NT2/D1 (cell line): ENCODE results near the gene CDADC1.
"Not testable (repeated sequence)": the region's sequence is repeated elsewhere in the genome, so short reads cannot be mapped to it uniquely, and the experiment has no call there.

Experiments
- DNase-seq: peaks from one replicate; pipeline ENCODE4 v3.0.0-alpha.2; 2011; ENCODE audit warnings: low read depth, low spot score
- H3K27me3 ChIP-seq: 2 replicates; pipeline ENCODE4 v1.6.0; 2011; ENCODE audit warnings: mild to moderate bottlenecking; ENCODE audit not compliant: insufficient read length, insufficient read depth
- H3K36me3 ChIP-seq: 2 replicates; pipeline ENCODE4 v1.6.1; 2011; ENCODE audit warnings: mild to moderate bottlenecking, low read length, mixed read lengths; ENCODE audit not compliant: insufficient read depth, insufficient read length
- H3K4me1 ChIP-seq: 2 replicates; pipeline ENCODE4 v1.5.1; 2011; ENCODE audit not compliant: insufficient read depth, insufficient read length
- H3K4me3 ChIP-seq: 2 replicates; pipeline ENCODE4 v1.5.1; 2011; ENCODE audit warnings: low read depth; ENCODE audit not compliant: insufficient read length
- H3K9ac ChIP-seq: 2 replicates; pipeline ENCODE4 v1.6.0; 2011; ENCODE audit warnings: low read depth; ENCODE audit not compliant: insufficient read length
- H3K9me3 ChIP-seq: 2 replicates; pipeline ENCODE4 v1.5.1; 2011; ENCODE audit warnings: mild to moderate bottlenecking, low read length; ENCODE audit not compliant: insufficient read depth
- SUZ12 ChIP-seq: IDR thresholded peaks from 2 replicates; pipeline ENCODE4 v1.6.1; 2011; ENCODE audit not compliant: insufficient read length, insufficient read depth; ENCODE audit errors: extremely low read depth
- YY1 ChIP-seq: IDR thresholded peaks from 2 replicates; pipeline ENCODE4 v1.6.1; 2011; ENCODE audit not compliant: insufficient read length, insufficient read depth
- ZNF274 ChIP-seq: IDR thresholded peaks from 2 replicates; pipeline ENCODE4 v1.6.1; 2011; ENCODE audit warnings: mild to moderate bottlenecking, low read depth, low read length

Gene CDADC1

DNA sequence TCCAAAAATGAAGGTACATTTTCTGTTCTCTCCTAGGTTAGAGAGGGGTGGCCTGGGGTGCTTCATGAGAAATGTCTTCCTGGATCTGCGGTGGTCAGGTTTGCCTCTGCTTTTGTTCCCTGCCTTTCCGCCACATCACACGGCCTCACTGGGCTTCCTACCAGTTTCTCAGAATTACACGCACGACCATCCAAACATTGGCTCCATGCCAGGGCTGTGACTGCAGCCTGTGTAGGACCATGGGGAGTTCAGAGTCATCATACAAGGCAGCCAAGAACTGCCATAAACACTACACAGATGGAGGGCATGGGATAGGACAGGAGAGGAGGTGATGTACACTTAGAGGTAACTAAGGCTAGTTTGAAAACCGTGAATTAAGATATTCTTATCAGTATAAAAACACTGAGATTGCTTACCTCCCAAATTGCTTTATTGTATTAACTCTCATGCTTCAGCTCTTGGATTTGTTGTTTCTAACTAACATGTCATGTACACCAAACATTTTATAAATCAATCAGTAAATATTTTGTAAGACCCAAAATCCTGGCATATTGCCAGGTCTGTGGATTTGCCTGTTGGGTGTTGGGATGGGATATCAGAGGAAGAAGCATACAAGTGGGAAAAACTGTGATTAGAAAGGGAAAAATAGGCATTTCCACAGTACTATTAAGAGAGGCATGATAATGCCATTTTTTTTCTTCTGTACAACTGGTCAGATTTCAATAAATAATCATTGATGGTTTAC, 45.2 kb downstream of the CDADC1 start:
- no peak for DNase-seq
- Histone ChIP-seq H3K9ac (no peak overlapping the region), H3K27me3 (no peaks in the 10 kb centered on the region)

DNA sequence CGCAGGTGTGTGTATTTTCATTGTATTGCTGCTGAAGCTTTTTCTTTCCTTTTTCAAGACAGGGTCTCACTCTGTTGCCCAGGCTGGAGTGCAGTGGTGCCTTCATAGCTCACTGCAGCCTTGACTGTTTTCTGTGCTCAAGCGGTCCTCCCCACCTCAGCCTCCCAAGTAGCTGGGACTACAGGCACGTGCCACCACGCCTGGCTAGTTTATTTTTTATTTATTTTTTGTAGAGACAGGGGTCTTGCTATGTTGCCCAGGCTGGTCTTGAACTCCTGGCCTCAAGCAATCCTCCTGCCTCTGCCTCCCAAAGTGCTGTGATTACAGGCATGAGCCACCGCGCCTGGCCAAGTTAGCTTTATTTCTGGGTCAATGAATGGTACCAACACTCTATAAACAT, 47.0 kb downstream of the CDADC1 start:
- not testable (repeated sequence) for H3K9me3 ChIP-seq, H3K4me1 ChIP-seq, H3K27me3 ChIP-seq, DNase-seq, H3K4me3 ChIP-seq, H3K9ac ChIP-seq, H3K36me3 ChIP-seq

More for the DNA sequence above, 45.2 kb downstream of the CDADC1 start:
- H3K4me3 ChIP-seq, result no peak overlapping the region
- H3K9me3 ChIP-seq, result no peaks in the 10 kb centered on the region
- H3K4me1 ChIP-seq, result no peaks in the 10 kb centered on the region
- TF ChIP-seq SUZ12 (no peak), ZNF274 (no peak), YY1 (no peak)
- H3K36me3 ChIP-seq, result no peaks in the 10 kb centered on the region

DNA sequence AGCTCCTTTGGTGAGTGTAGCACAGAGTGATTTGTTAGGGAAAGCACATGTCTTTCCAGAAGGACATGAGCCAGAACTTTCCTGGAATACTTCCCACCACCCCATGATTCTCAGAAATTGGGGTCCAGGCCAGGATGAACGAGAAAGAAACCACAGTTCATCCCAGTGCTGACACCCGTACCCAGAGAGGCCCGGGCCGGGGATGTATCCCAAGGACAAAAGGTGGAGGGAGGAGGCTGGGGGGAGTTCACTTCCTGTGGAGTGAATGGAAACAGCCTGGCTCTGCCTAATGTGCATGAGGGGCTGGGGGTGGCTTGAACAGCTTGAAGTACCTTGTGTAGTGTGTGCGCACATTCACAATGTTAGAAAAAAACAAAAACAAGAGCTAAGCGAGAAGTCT, 47.5 kb downstream of the CDADC1 start:
- no peaks in the 10 kb centered on the region for H3K9me3 ChIP-seq
- DNase-seq, result no peak
- no peaks in the 10 kb centered on the region for H3K4me1 ChIP-seq
- TF ChIP-seq ZNF274, result no peak
- TF ChIP-seq SUZ12, result no peak
- no peak for TF ChIP-seq YY1
- H3K36me3 ChIP-seq, result no peaks in the 10 kb centered on the region
- H3K9ac ChIP-seq, result no peak overlapping the region
- no peaks in the 10 kb centered on the region for H3K27me3 ChIP-seq
- H3K4me3 ChIP-seq, result no peak overlapping the region

- no peak for TF ChIP-seq SUZ12
- no peak for TF ChIP-seq YY1
- no peak for TF ChIP-seq ZNF274
- H3K27me3 ChIP-seq, result no peaks in the 10 kb centered on the region
Observed at GRCh38 chr13:49296659-49297058, 48.9 kb downstream of the CDADC1 start.

GRCh38 chr13:49297338-49297737, 49.6 kb downstream of the CDADC1 start:
- H3K27me3 ChIP-seq, result no peaks in the 10 kb centered on the region
- no peak overlapping the region for H3K9ac ChIP-seq
- H3K4me3 ChIP-seq, result no peak overlapping the region
- no peaks in the 10 kb centered on the region for H3K9me3 ChIP-seq
- no peak for DNase-seq
- H3K4me1 ChIP-seq, result no peaks in the 10 kb centered on the region
- H3K36me3 ChIP-seq, result no peaks in the 10 kb centered on the region
- TF ChIP-seq YY1 (no peak), ZNF274 (no peak), SUZ12 (no peak)

More at GRCh38 chr13:49296659-49297058, 48.9 kb downstream of the CDADC1 start:
- Histone ChIP-seq H3K36me3 (no peaks in the 10 kb centered on the region), H3K9me3 (no peaks in the 10 kb centered on the region), H3K9ac (no peak overlapping the region), H3K4me3 (no peak overlapping the region), H3K4me1 (no peaks in the 10 kb centered on the region)
- no peak for DNase-seq

GRCh38 chr13:49298416-49298815, 50.7 kb downstream of the CDADC1 start:
- no peak overlapping the region for H3K4me3 ChIP-seq
- no peaks in the 10 kb centered on the region for H3K9me3 ChIP-seq
- DNase-seq, result no peak
- no peaks in the 10 kb centered on the region for H3K27me3 ChIP-seq
- H3K4me1 ChIP-seq, result no peaks in the 10 kb centered on the region
- no peak overlapping the region for H3K9ac ChIP-seq
- H3K36me3 ChIP-seq, result no peaks in the 10 kb centered on the region
- no peak for TF ChIP-seq YY1
- TF ChIP-seq SUZ12, result no peak

GRCh38 chr13:49298903-49299605, 51.3 kb downstream of the CDADC1 start:
- TF ChIP-seq ZNF274, result no peak
- TF ChIP-seq SUZ12, result no peak
- TF ChIP-seq YY1, result no peak
- Histone ChIP-seq H3K27me3 (no peaks in the 10 kb centered on the region), H3K36me3 (no peaks in the 10 kb centered on the region), H3K9me3 (no peaks in the 10 kb centered on the region), H3K4me3 (no peak overlapping the region), H3K4me1 (no peaks in the 10 kb centered on the region), H3K9ac (no peak overlapping the region)
- DNase-seq, result no peak
